IMR-90 (cell line): ENCODE data around the gene KRTAP12-1. TPM values are rescaled to one million over a fixed set of nuclear protein-coding genes. Genes with fewer than 3 reads are reported as not detected.
"Not testable (repeated sequence)": the region's sequence is repeated elsewhere in the genome, so short reads cannot be mapped to it uniquely, and the experiment has no call there.

Experiments
- ATAC-seq: fragments of 200-7000 bp; cut with Tn5 transposase; 2 replicates; pipeline ENCODE4 v1.9.1; 2020; ENCODE audit warnings: low read depth, mild to moderate bottlenecking, moderate library complexity
- BruUV-seq: library from RNA; stranded (reverse); fragments of 400-500 nt; replicated peaks from 2 replicates; lab custom pipeline; 2021; lab: Mats Ljungman, UMichigan
- CTCF ChIA-PET: fragments of 300-600 bp; formaldehyde crosslinking; extraction: SDS; loops from one replicate; lab custom pipeline; 2021; ENCODE audit warnings: antibody characterized with exemption; lab: Yijun Ruan, JAX
- POLR2A ChIA-PET: fragments of 300-600 bp; sonication (Branson Sonifier 250); formaldehyde crosslinking; loops from one replicate; lab custom pipeline; 2022; ENCODE audit warnings: antibody characterized with exemption; ENCODE audit not compliant: unreplicated experiment; lab: Charles Lee
- DNase-seq: peaks from one replicate; pipeline ENCODE4 v3.0.0; 2013
- H2AFZ ChIP-seq: replicated peaks from 2 replicates; pipeline ENCODE3; 2013; ENCODE audit warnings: low read length, mild to moderate bottlenecking; ENCODE audit not compliant: poor library complexity
- H2AK5ac ChIP-seq: 2 replicates; pipeline ENCODE4 v1.6.1; 2013; ENCODE audit warnings: low read depth, low read length, inconsistent platforms
- H2AK9ac ChIP-seq: replicated peaks from 2 replicates; pipeline ENCODE3; 2013; ENCODE audit warnings: mild to moderate bottlenecking, low read depth, low read length, moderate library complexity; ENCODE audit not compliant: poor library complexity
- H2BK120ac ChIP-seq: 2 replicates; pipeline ENCODE4 v1.6.1; 2013; ENCODE audit warnings: low read depth, low read length, inconsistent platforms
- H2BK15ac ChIP-seq: 3 replicates; pipeline ENCODE4 v1.6.1; 2013; ENCODE audit warnings: low read depth, low read length, inconsistent platforms
- H2BK20ac ChIP-seq: 2 replicates; pipeline ENCODE4 v1.6.1; 2013; ENCODE audit warnings: low read depth, mild to moderate bottlenecking, inconsistent platforms, low read length, moderate library complexity
- H2BK5ac ChIP-seq: 2 replicates; pipeline ENCODE4 v1.6.1; 2013; ENCODE audit warnings: mild to moderate bottlenecking, low read depth, low read length, inconsistent platforms; ENCODE audit not compliant: poor library complexity, severe bottlenecking
- H3K14ac ChIP-seq: replicated peaks from 2 replicates; pipeline ENCODE4 v1.6.1; 2013; ENCODE audit warnings: low read depth, low read length, inconsistent platforms
- H3K18ac ChIP-seq: 2 replicates; pipeline ENCODE4 v1.6.1; 2013; ENCODE audit warnings: low read depth, low read length, control low read depth
- H3K23ac ChIP-seq: 2 replicates; pipeline ENCODE4 v1.6.1; 2013; ENCODE audit warnings: low read depth, low read length, inconsistent platforms
- H3K27ac ChIP-seq: 2 replicates; pipeline ENCODE4 v1.5.1; 2013; ENCODE audit warnings: mild to moderate bottlenecking, control low read depth, low read length; ENCODE audit not compliant: insufficient read depth
- H3K27me3 ChIP-seq: 2 replicates; pipeline ENCODE4 v1.6.1; 2013; ENCODE audit warnings: low read length; ENCODE audit not compliant: control insufficient read depth, insufficient read depth
- H3K36me3 ChIP-seq: 2 replicates; pipeline ENCODE4 v1.6.1; 2013; ENCODE audit warnings: low read length, mixed read lengths; ENCODE audit not compliant: control insufficient read depth, insufficient read depth
- H3K4ac ChIP-seq: 2 replicates; pipeline ENCODE4 v1.6.1; 2013; ENCODE audit warnings: low read depth, low read length, inconsistent platforms
- H3K4me1 ChIP-seq: 2 replicates; pipeline ENCODE4 v1.6.1; 2013; ENCODE audit warnings: low read length, mixed read lengths; ENCODE audit not compliant: control insufficient read depth, insufficient read depth
- H3K4me2 ChIP-seq: 2 replicates; pipeline ENCODE4 v1.6.1; 2013; ENCODE audit warnings: low read depth, mild to moderate bottlenecking, control low read depth, low read length, moderate library complexity
- H3K4me3 ChIP-seq: 2 replicates; pipeline ENCODE4 v1.5.1; 2013; ENCODE audit warnings: low read depth, mild to moderate bottlenecking, control low read depth, low read length, moderate library complexity; ENCODE audit not compliant: insufficient read depth
- H3K56ac ChIP-seq: 2 replicates; pipeline ENCODE4 v1.6.1; 2013; ENCODE audit warnings: low read length, inconsistent platforms; ENCODE audit not compliant: insufficient read depth; ENCODE audit errors: extremely low read depth
- H3K79me1 ChIP-seq, 2 experiments: 2 replicates each; pipeline ENCODE4 v1.6.1; 2013; ENCODE audit warnings: low read length in 2 of 2, inconsistent platforms in 1 of 2, low read depth in 1 of 2
- H3K9ac ChIP-seq: 2 replicates; pipeline ENCODE4 v1.6.1; 2013; ENCODE audit warnings: low read depth, low read length, control low read depth
- H3K9me1 ChIP-seq: 2 replicates; pipeline ENCODE4 v1.6.1; 2013; ENCODE audit warnings: low read length, inconsistent platforms; ENCODE audit not compliant: insufficient read depth
- H3K9me3 ChIP-seq: 2 replicates; pipeline ENCODE4 v1.6.1; 2013; ENCODE audit warnings: low read length; ENCODE audit not compliant: control insufficient read depth, insufficient read depth
- H4K20me1 ChIP-seq: 2 replicates; pipeline ENCODE4 v1.6.1; 2013; ENCODE audit warnings: low read length, inconsistent platforms; ENCODE audit not compliant: insufficient read depth
- H4K5ac ChIP-seq: 2 replicates; pipeline ENCODE4 v1.6.1; 2013; ENCODE audit warnings: mild to moderate bottlenecking, low read depth, low read length, control low read depth
- H4K8ac ChIP-seq, 2 experiments: 2 replicates each; pipeline ENCODE4 v1.6.1; 2013; ENCODE audit warnings: low read depth in 2 of 2, low read length in 2 of 2, control low read depth in 1 of 2, inconsistent platforms in 1 of 2
- H4K91ac ChIP-seq: 2 replicates; pipeline ENCODE4 v1.6.1; 2013; ENCODE audit warnings: low read depth, low read length, inconsistent platforms; ENCODE audit not compliant: insufficient read depth
- WGBS, 2 experiments: methylation state at CpG; one replicate each; pipeline versions ENCODE4 v1.1.5 to v1.1.7; 2013; ENCODE audit warnings: missing lambda C conversion rate in 2 of 2; ENCODE audit not compliant: insufficient read length in 1 of 2; ENCODE audit errors: extremely low coverage in 2 of 2; 5-methylcytosine and 5-hydroxymethylcytosine counted together
- dilution Hi-C: fragments of 300-500 bp; cut with HindIII; formaldehyde crosslinking; loops from one replicate; pipeline ENCODE4 v1.14.3; 2018; ENCODE audit warnings: low sequenced_read_pairs; ENCODE audit not compliant: unreplicated experiment
- in situ Hi-C: fragments of 300-500 bp; cut with MboI; formaldehyde crosslinking; loops from 3 replicates; pipeline ENCODE4 v1.14.3; 2019; ENCODE audit warnings: low sequenced_read_pairs, inconsistent platforms, mixed read lengths
- intact Hi-C: fragments of 100-400 bp; cut with micrococcal nuclease; formaldehyde crosslinking; loops from 2 replicates; pipeline ENCODE4 v1.10.0; 2022
- polyA plus RNA-seq, 3 experiments: library from polyadenylated mRNA; depleted of rRNA; stranded (reverse); fragments of >200 nt; gene quantifications; 2 replicates each; pipeline ENCODE4 v1.2.3, GENCODE V29; 2012; ENCODE audit warnings: low replicate concordance in 1 of 3
- total RNA-seq: library from RNA; depleted of rRNA; stranded (reverse); fragments of >200 nt; gene quantifications from 2 replicates; pipeline ENCODE4 v1.2.3, GENCODE V29; 2012

Gene KRTAP12-1
- total and polyA plus RNA-seq, 2 of the 4 experiments (the other 2 are of a cell fraction): not detected

DNA sequence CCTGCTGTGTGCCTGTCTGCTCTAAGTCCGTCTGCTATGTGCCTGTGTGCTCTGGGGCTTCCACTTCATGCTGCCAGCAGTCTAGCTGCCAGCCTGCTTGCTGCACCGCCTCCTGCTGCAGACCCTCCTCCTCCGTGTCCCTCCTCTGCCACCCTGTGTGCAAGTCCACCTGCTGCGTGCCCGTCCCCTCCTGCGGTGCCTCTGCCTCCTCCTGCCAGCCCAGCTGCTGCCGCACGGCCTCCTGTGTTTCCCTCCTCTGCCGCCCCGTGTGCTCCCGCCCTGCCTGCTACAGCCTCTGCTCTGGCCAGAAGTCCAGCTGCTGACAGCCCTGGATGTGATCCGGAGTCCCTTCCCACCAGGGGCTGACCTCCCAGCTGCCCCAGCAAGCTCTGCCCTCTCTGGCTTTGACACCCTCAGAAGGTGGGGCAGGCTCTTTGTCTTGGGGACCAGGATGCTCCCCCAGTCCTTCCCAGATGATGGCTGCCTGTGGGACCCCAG is 44.1 kb downstream of the KRTAP12-1 start:
- H3K4ac ChIP-seq, H3K23ac ChIP-seq, H3K27ac ChIP-seq, H4K20me1 ChIP-seq, H3K14ac ChIP-seq, in situ Hi-C loops, H4K5ac ChIP-seq, H3K79me1 ChIP-seq, POLR2A ChIA-PET, intact Hi-C loops, BruUV-seq, CTCF ChIA-PET, ATAC-seq, H4K8ac ChIP-seq, DNase-seq, H3K4me1 ChIP-seq, H3K27me3 ChIP-seq, H3K18ac ChIP-seq, H3K4me3 ChIP-seq, H2BK20ac ChIP-seq, dilution Hi-C loops, H4K91ac ChIP-seq, H2BK5ac ChIP-seq, H2BK15ac ChIP-seq, H3K9me3 ChIP-seq, H3K56ac ChIP-seq, H2BK120ac ChIP-seq, H3K9me1 ChIP-seq, H3K36me3 ChIP-seq, H2AK9ac ChIP-seq, H2AK5ac ChIP-seq, H3K9ac ChIP-seq, H2AFZ ChIP-seq, H3K4me2 ChIP-seq: not testable (repeated sequence)
- WGBS, 2 experiments: 54% methylated on average over 2 of the region's 12 CpGs; no CpG with 5 or more reads in 1 of the 2 experiments
